ENCODE results near the gene ADGRL2. TPM values are rescaled to one million over a fixed set of nuclear protein-coding genes. Genes with fewer than 3 reads are reported as not detected.

The ADGRL2 gene
- polyA plus RNA-seq, 1 donor (not counting 4 experiments of a cell fraction or from before 2014, with no cell fraction given): 6.6 TPM

DNA sequence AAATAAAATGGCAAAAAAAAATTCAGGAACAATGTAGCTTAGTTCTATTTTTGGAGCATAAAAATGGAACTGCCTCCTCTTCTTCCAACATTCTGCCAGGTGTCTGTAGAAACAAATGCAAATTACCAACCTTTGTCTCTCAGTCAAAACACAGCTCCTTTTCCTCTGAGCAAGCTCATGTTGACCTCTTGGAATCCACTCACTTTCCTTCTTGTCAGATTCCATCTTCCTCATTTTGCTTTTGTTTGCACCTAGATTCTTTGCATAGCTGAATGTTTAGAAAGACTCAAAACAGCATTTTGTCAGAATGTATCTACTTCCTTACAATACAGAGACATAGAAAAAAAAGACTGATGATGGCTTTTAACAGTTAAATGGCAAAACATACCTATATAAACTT is 178.2 kb downstream of the ADGRL2 start:
- no peaks in the 10 kb centered on the region for H3K9me1 ChIP-seq (ENCODE audit: control insufficient read depth, extremely low read depth, insufficient read depth, low read length)
- no peaks in the 10 kb centered on the region for H3K9me3 ChIP-seq (ENCODE audit: control insufficient read depth, low read depth, low read length)
- H3K27ac ChIP-seq (ENCODE audit: control insufficient read depth, insufficient read depth, low read length): no peak overlapping the region
- no peak overlapping the region for H3K4me3 ChIP-seq (ENCODE audit: control insufficient read depth in 2 of 3, extremely low read depth in 1 of 3, insufficient read depth in 2 of 3, low read depth in 1 of 3, low read length in 3 of 3)
- H3K79me2 ChIP-seq (ENCODE audit: control insufficient read depth, insufficient read depth, low read length): no peaks in the 10 kb centered on the region
- DNase-seq (ENCODE audit: low read depth, low spot score) (no peak), FAIRE-seq (no peak)
- H3K36me3 ChIP-seq (ENCODE audit: control insufficient read depth in 2 of 2, extremely low read depth in 1 of 2, insufficient read depth in 2 of 2, low read length in 2 of 2): no peaks in the 10 kb centered on the region
- H3K27me3 ChIP-seq (ENCODE audit: control insufficient read depth, extremely low read depth, insufficient read depth, low read length): no peaks in the 10 kb centered on the region
- no peak overlapping the region for H3K4me2 ChIP-seq (ENCODE audit: control insufficient read depth, extremely low read depth, insufficient read depth, low read depth, low read length)
- H2AFZ ChIP-seq (ENCODE audit: control insufficient read depth, low read length): no peak overlapping the region
- TF ChIP-seq, protein P1, sequence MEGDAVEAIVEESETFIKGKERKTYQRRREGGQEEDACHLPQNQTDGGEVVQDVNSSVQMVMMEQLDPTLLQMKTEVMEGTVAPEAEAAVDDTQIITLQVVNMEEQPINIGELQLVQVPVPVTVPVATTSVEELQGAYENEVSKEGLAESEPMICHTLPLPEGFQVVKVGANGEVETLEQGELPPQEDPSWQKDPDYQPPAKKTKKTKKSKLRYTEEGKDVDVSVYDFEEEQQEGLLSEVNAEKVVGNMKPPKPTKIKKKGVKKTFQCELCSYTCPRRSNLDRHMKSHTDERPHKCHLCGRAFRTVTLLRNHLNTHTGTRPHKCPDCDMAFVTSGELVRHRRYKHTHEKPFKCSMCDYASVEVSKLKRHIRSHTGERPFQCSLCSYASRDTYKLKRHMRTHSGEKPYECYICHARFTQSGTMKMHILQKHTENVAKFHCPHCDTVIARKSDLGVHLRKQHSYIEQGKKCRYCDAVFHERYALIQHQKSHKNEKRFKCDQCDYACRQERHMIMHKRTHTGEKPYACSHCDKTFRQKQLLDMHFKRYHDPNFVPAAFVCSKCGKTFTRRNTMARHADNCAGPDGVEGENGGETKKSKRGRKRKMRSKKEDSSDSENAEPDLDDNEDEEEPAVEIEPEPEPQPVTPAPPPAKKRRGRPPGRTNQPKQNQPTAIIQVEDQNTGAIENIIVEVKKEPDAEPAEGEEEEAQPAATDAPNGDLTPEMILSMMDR (optimal IDR thresholded peaks at IDR 0.05 in 1 of 3, IDR thresholded peaks at IDR 0.05 in 1 of 3, conservative IDR thresholded peaks at IDR 0.05 in 1 of 3; ENCODE audit: extremely low read depth in 1 of 3, insufficient read depth in 2 of 3, low read length in 3 of 3): no peak
- no peak for TF ChIP-seq EZH2 (IDR thresholded peaks at IDR 0.05; ENCODE audit: low read length)
- dilution Hi-C loops (cut with MboI; ENCODE audit: extremely low pct_ligation_motif_present, low sequenced_read_pairs): no loop called here
- no peaks in the 10 kb centered on the region for H3K4me1 ChIP-seq (ENCODE audit: control insufficient read depth, extremely low read depth, insufficient read depth, low read length)
- no peaks in the 10 kb centered on the region for H4K20me1 ChIP-seq (ENCODE audit: control insufficient read depth, extremely low read depth, insufficient read depth, low read length)
- no peak overlapping the region for H3K9ac ChIP-seq (ENCODE audit: control insufficient read depth, extremely low read depth, insufficient read depth, low read length)

DNA sequence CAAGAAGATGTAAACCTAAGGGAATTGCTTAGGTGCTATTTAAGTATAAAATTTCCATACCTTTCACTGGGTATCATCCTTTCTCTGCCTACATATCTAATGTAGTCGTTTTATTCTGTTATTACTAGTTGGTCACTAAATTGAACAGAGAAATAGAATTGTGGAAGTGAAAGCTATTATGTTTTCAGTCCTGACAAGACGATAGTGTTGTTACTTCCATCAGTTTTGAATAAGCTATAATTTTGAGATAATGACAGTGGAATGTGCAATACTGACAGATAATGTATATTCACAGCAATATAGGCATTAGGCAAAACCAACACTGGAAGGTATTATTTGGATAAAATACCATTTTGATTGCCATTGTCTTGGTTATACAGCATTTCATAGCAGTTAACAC is 181.8 kb downstream of the ADGRL2 start:
- no peaks in the 10 kb centered on the region for H3K36me3 ChIP-seq (ENCODE audit: control insufficient read depth in 2 of 2, extremely low read depth in 1 of 2, insufficient read depth in 2 of 2, low read length in 2 of 2)
- no peak overlapping the region for H3K4me2 ChIP-seq (ENCODE audit: control insufficient read depth, extremely low read depth, insufficient read depth, low read depth, low read length)
- no peaks in the 10 kb centered on the region for H3K9me1 ChIP-seq (ENCODE audit: control insufficient read depth, extremely low read depth, insufficient read depth, low read length)
- H3K79me2 ChIP-seq (ENCODE audit: control insufficient read depth, insufficient read depth, low read length): no peaks in the 10 kb centered on the region
- TF ChIP-seq, protein P1 (optimal IDR thresholded peaks at IDR 0.05 in 1 of 3, IDR thresholded peaks at IDR 0.05 in 1 of 3, conservative IDR thresholded peaks at IDR 0.05 in 1 of 3; ENCODE audit: extremely low read depth in 1 of 3, insufficient read depth in 2 of 3, low read length in 3 of 3): no peak
- TF ChIP-seq EZH2 (IDR thresholded peaks at IDR 0.05; ENCODE audit: low read length): no peak
- no peak for FAIRE-seq
- DNase-seq (ENCODE audit: low read depth, low spot score): no peak
- dilution Hi-C loops (cut with MboI; ENCODE audit: extremely low pct_ligation_motif_present, low sequenced_read_pairs): no loop called here
- H3K4me1 ChIP-seq (ENCODE audit: control insufficient read depth, extremely low read depth, insufficient read depth, low read length): no peaks in the 10 kb centered on the region
- H3K4me3 ChIP-seq (ENCODE audit: control insufficient read depth in 2 of 3, extremely low read depth in 1 of 3, insufficient read depth in 2 of 3, low read depth in 1 of 3, low read length in 3 of 3): no peak overlapping the region
- no peak overlapping the region for H3K9ac ChIP-seq (ENCODE audit: control insufficient read depth, extremely low read depth, insufficient read depth, low read length)
- H3K9me3 ChIP-seq (ENCODE audit: control insufficient read depth, low read depth, low read length): no peaks in the 10 kb centered on the region
- no peak overlapping the region for H3K27ac ChIP-seq (ENCODE audit: control insufficient read depth, insufficient read depth, low read length)
- no peaks in the 10 kb centered on the region for H3K27me3 ChIP-seq (ENCODE audit: control insufficient read depth, extremely low read depth, insufficient read depth, low read length)
- no peaks in the 10 kb centered on the region for H4K20me1 ChIP-seq (ENCODE audit: control insufficient read depth, extremely low read depth, insufficient read depth, low read length)
- no peak overlapping the region for H2AFZ ChIP-seq (ENCODE audit: control insufficient read depth, low read length)

Data from keratinocyte (primary cell).